HAP-1 (cell line): Measurements from ENCODE around the gene TEX10.

Experiments used
- DNase-seq, 2 experiments: peaks; one replicate each; pipeline ENCODE4 v3.0.0-alpha.2; 2016 to 2020; ENCODE audit warnings: low spot score in 2 of 2
- H3K27me3 ChIP-seq: fragments of 250-450 bp; sonication (Bioruptor Pico); 2 replicates; pipeline ENCODE4 v1.5.1; 2020; ENCODE audit warnings: low read depth, mild to moderate bottlenecking, moderate library complexity
- H3K36me3 ChIP-seq: fragments of 250-450 bp; sonication (Bioruptor Pico); replicated peaks from 2 replicates; pipeline ENCODE4 v1.5.1; 2020; ENCODE audit warnings: mild to moderate bottlenecking
- H3K4me1 ChIP-seq: fragments of 250-450 bp; sonication (Bioruptor Pico); 2 replicates; pipeline ENCODE4 v1.5.1; 2020; ENCODE audit warnings: mild to moderate bottlenecking
- H3K4me3 ChIP-seq: fragments of 250-450 bp; sonication (Bioruptor Pico); 2 replicates; pipeline ENCODE4 v1.5.1; 2020; ENCODE audit warnings: mild to moderate bottlenecking, moderate library complexity
- H3K9me3 ChIP-seq: fragments of 250-450 bp; sonication (Bioruptor Pico); 2 replicates; pipeline ENCODE4 v1.5.1; 2020; ENCODE audit warnings: mild to moderate bottlenecking, moderate library complexity
- in situ Hi-C: fragments of 300-500 bp; cut with MboI; formaldehyde crosslinking; loops from 3 replicates; pipeline ENCODE4 v1.14.3; 2020; ENCODE audit warnings: low sequenced_read_pairs, inconsistent platforms, mixed read lengths

Gene TEX10

DNA sequence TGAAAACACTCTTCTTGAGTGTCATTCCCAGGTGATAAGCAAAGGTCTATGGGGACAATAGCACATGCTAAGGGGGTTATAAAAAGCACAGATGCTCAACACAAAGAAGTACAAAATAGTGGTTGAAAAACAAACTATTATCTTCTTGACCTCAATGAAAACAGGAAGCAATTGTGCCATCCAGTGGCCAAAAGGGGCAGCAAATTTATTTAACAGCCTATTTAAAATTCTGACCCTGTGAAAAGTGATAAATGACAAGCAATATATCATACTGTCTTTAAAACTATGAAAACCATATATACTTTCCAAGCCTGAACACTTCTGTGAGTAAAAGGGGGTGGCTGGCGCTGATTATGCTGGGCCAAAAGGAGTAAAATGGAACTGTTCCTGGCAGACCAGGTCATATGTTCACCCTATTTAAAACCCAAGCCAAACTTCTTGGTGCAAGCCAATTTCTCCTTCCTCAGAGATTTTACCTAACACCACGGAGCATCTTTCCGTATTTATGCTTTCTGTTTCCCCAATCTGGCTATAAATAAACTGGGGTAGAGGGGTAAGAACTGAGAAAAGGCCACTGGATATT, 29.7 kb downstream of the TEX10 start:
- Histone ChIP-seq H3K4me3 (no peak overlapping the region), H3K9me3 (no peaks in the 10 kb centered on the region), H3K4me1 (no peaks in the 10 kb centered on the region), H3K36me3 (peaks cover 56% of the 10 kb centered on the region), H3K27me3 (no peaks in the 10 kb centered on the region)
- DNase-seq, result peak; percentile 34 to 54
- in situ Hi-C loops, result loop anchor here (25.0 kb wide), 1 partner anchor 511 kb away; the partner anchor contains the start of gene NR4A3

DNA sequence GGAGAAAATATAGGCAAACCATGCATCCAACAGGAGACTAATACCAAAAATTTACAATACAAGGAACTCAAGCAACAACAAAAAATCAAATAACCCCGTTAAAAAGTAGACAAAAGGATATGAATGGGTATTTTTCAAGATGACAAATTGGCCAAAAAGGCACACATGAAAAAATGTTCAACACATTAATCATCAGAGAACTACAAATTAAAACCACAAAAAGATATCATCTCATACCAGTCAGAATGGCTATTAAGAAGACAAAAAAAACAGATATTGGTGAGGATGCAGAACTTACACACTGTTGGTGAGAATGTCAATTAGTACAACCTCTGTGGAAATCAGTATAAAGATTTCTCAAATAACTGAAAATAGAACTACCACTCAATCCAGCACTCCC, 35.0 kb downstream of the TEX10 start:
- H3K4me3 ChIP-seq, result no peak overlapping the region
- DNase-seq, result no peak
- in situ Hi-C loops, result loop anchor here (25.0 kb wide), 1 partner anchor 505 kb away; the partner anchor contains the start of gene NR4A3
- H3K36me3 ChIP-seq, result peaks cover 63% of the 10 kb centered on the region
- H3K4me1 ChIP-seq, result no peaks in the 10 kb centered on the region
- no peaks in the 10 kb centered on the region for H3K9me3 ChIP-seq
- no peaks in the 10 kb centered on the region for H3K27me3 ChIP-seq

DNA sequence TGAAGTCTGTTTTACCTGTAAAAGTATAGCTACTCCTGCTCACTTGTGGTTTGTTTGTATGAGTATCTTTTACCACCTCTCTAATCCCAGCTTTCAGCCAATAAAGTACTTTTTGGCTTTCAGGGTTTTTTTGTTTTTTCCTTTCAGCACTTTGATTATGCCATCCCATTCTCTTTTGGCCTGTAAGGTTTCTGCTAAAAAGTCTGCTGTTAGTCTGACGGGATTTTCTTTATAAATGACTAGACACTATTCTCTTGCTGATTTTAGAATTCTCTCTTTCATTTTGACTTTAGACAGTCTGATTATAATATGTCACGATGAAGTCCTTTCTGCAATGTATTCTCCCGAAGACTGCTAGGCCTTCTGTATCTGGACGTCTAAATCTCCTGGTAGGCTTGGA, 37.2 kb downstream of the TEX10 start:
- H3K9me3 ChIP-seq, result no peaks in the 10 kb centered on the region
- in situ Hi-C loops, result loop anchor here (25.0 kb wide), 1 partner anchor 503 kb away; the partner anchor contains the start of gene NR4A3
- H3K4me3 ChIP-seq, result no peak overlapping the region
- H3K4me1 ChIP-seq, result no peaks in the 10 kb centered on the region
- DNase-seq, result no peak
- peaks cover 59% of the 10 kb centered on the region for H3K36me3 ChIP-seq
- no peaks in the 10 kb centered on the region for H3K27me3 ChIP-seq

DNA sequence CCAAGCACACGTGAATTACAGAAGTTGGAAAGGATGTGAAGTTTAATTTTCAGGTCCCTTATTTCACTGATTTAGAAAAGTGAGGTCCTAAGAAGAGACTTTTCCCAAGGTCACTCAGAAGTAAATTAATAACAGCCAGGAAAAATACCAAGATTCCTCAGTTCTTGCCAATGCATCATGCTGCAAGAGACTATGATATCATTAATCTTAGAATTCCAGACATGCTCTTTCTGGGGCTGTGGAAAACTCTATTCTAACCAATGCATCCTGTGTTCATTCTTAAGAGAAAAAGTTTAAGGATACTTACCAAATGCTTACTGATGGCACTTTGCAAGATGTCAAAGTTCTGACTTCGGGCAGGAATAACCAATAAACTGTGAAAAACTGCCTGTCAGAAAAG, 42.8 kb downstream of the TEX10 start:
- DNase-seq, result no peak
- Histone ChIP-seq H3K4me1 (no peaks in the 10 kb centered on the region), H3K9me3 (no peaks in the 10 kb centered on the region), H3K4me3 (no peak overlapping the region), H3K36me3 (peaks cover 47% of the 10 kb centered on the region), H3K27me3 (no peaks in the 10 kb centered on the region)
- in situ Hi-C loops, result loop anchor here (25.0 kb wide), 1 partner anchor 498 kb away; the partner anchor contains the start of gene NR4A3

DNA sequence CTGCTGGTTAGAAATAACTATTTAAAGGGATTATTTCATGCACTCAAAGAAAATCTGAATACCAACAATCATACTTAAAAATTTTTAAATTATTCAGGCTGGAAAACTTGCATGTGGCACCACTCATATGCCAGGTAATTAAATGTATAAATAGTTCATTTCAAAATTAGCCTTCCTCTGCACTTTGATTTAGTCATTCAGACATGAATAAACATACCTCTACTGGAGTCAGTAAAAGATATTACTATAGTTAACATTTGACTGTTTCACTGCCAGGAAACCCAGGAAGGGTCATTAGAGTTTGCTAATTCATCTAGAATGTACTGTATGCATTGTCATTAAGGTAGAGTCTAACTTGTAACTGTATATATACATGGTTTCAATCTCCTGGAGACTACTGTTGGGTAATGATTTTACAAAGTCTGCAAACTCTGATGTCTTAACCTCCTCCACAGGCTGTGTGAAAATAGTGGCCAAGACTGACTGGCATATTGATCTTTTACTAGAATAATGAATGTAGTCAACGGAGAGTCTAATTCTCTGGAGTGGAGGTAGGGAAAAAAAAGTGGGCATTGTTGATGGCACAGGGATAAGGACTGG, 43.7 kb downstream of the TEX10 start:
- Histone ChIP-seq H3K9me3 (no peaks in the 10 kb centered on the region), H3K27me3 (no peaks in the 10 kb centered on the region), H3K4me3 (no peak overlapping the region), H3K4me1 (no peaks in the 10 kb centered on the region), H3K36me3 (peaks cover 46% of the 10 kb centered on the region)
- no peak for DNase-seq
- in situ Hi-C loops, result loop anchor here (25.0 kb wide), 1 partner anchor 497 kb away; the partner anchor contains the start of gene NR4A3

DNA sequence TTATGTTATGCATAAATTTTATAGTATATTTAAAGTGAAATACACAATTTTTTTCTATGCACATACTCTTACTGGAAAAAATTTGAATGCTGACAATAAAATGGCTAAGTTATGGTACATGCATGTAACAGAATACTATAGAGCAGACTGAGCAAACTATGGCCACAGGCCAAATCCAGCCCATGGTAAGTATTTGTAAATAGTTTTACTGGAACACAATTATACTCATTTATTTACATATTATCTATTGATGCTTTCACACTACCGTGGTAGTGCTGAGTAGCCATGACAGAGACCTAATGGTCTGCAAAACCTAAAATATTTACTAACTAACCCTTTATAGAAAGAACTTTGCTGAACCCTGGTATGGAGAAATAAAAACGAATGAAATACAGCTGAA, 45.7 kb downstream of the TEX10 start:
- Histone ChIP-seq H3K9me3 (no peaks in the 10 kb centered on the region), H3K36me3 (peaks cover 58% of the 10 kb centered on the region), H3K4me1 (no peaks in the 10 kb centered on the region), H3K27me3 (no peaks in the 10 kb centered on the region), H3K4me3 (no peak overlapping the region)
- DNase-seq, result no peak
- in situ Hi-C loops, result loop anchor here (25.0 kb wide), 1 partner anchor 495 kb away; the partner anchor contains the start of gene NR4A3

DNA sequence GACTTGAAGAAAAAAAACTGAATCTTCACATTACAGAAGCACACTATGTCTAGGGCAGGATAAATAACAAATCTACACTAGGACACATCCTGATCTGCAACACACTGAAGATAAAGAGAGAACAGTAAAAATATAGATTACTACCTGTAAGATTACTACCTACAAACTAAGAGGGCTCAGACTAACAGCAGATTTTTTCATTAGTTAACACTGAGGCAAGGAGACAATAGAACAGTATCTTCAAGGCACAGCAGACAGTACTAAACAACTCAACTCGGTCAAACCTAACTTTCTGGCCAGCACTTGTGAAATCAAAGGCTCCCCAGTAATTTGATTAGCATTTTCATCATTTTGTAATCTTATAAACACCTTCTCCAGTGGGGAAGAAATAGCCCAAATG, 46.5 kb downstream of the TEX10 start:
- in situ Hi-C loops, result loop anchor here (25.0 kb wide), 1 partner anchor 494 kb away; the partner anchor contains the start of gene NR4A3
- Histone ChIP-seq H3K27me3 (no peaks in the 10 kb centered on the region), H3K36me3 (peaks cover 65% of the 10 kb centered on the region), H3K9me3 (no peaks in the 10 kb centered on the region), H3K4me3 (no peak overlapping the region), H3K4me1 (no peaks in the 10 kb centered on the region)
- no peak for DNase-seq

DNA sequence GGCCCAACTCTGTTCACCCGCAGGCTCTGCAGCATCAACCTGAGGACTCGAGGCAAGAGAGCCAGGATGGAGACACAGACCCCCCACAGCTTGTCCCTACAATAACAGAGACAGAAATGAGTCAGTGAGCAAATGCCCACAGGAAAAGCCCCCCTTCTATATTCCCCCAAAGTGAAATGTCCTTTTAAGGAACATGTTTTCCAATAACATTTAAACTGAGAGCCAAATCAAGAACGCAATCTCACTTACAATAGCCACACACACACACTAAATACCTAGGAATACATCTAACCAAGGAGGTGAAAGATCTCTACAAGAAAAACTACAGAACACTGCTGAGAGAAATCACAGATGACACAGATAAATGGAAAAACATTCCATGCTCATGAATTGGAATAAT, 49.0 kb downstream of the TEX10 start:
- in situ Hi-C loops, result loop anchor here (25.0 kb wide), 1 partner anchor 491 kb away; the partner anchor contains the start of gene NR4A3
- Histone ChIP-seq H3K36me3 (peaks cover 66% of the 10 kb centered on the region), H3K4me3 (no peak overlapping the region), H3K27me3 (no peaks in the 10 kb centered on the region), H3K9me3 (no peaks in the 10 kb centered on the region), H3K4me1 (no peaks in the 10 kb centered on the region)
- no peak for DNase-seq

DNA sequence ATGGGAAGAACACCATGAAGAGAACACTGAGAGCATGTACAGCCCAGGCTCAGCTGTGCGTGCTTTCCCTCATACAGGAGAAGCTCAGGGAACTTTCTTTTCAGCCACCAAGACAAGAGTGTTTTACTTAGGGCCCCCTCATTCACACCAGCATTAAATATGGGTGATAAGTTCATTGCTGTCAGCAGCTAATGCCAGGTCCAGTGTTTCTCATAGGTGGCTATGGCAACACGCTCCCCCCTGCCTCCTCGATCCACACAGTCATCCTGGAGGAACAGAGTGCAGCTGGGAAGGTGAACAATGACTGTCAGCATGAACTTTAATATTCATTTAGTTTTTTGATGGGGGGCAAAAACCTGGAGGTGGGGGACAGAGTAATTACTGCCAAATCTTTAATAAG, 54.4 kb downstream of the TEX10 start:
- in situ Hi-C loops, result no loop called here
- peaks cover 73% of the 10 kb centered on the region for H3K36me3 ChIP-seq
- no peak for DNase-seq

DNA sequence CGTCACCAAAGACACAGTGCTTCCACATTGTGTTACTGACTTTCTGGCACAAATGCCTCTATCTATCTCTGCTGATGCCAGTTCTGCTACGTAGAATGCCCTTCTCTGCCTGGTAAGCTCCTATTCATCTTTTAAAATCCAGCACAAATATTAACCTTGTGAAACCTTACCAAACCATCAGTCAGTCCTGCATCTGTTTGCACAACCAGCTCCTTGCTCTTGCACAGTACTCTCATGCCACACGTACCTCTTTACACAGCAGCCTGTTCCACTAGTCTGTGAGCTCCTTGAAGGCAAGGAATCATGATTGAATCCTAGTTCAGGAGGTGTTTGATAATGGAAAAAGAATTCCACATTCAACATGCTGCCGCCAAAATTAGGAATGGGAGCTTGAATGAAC, 56.3 kb downstream of the TEX10 start:
- Histone ChIP-seq H3K9me3 (no peaks in the 10 kb centered on the region), H3K4me1 (no peaks in the 10 kb centered on the region), H3K4me3 (no peak overlapping the region), H3K36me3 (peaks cover 55% of the 10 kb centered on the region), H3K27me3 (no peaks in the 10 kb centered on the region)
- DNase-seq, result no peak
- in situ Hi-C loops, result no loop called here

More for the DNA sequence above, 54.4 kb downstream of the TEX10 start:
- Histone ChIP-seq H3K4me1 (no peaks in the 10 kb centered on the region), H3K27me3 (no peaks in the 10 kb centered on the region), H3K9me3 (no peaks in the 10 kb centered on the region), H3K4me3 (no peak overlapping the region)

DNA sequence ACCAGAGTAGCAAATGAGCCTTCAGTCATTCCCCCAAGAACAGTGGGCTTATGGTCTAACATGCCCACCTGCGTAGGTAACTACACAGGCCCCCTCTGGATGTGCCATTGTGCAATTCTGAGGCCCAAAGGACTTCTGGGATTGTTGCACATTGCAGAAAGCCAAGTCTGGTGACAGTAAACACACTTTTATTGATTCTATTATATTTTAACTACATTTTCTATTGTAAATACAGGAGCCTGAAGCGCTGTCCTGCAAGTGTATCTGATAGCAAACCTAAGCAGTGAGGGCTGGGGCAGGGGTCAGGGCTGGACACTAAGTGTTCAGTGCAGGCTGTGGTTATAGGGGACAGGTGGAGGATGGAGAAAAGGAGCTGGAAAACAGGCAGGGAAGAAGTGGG, 57.5 kb downstream of the TEX10 start:
- H3K36me3 ChIP-seq, result peaks cover 45% of the 10 kb centered on the region
- H3K4me3 ChIP-seq, result no peak overlapping the region
- no peak for DNase-seq
- no peaks in the 10 kb centered on the region for H3K9me3 ChIP-seq
- no peaks in the 10 kb centered on the region for H3K27me3 ChIP-seq
- in situ Hi-C loops, result no loop called here
- no peaks in the 10 kb centered on the region for H3K4me1 ChIP-seq

DNA sequence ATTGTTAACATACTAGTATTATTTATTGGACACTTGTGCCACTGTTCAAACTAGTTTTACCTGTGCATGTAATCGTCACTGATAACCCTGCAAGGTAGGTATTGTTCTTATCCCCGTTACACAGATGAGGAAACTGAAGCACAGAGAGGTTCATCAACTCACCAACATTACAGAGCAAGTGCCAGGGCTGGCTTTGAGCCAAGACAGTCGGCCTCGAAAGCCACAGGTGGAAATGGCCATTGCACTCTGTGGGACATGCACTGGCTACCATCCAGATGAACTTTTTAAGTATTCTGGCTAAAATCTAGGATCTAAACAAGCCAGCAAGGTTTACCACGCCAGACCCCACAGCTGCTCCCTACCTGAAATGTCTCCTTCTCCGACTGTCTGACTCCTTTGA, 57.9 kb downstream of the TEX10 start:
- in situ Hi-C loops, result no loop called here
- Histone ChIP-seq H3K4me3 (no peak overlapping the region), H3K9me3 (no peaks in the 10 kb centered on the region), H3K36me3 (peaks cover 41% of the 10 kb centered on the region), H3K27me3 (no peaks in the 10 kb centered on the region), H3K4me1 (no peaks in the 10 kb centered on the region)
- no peak for DNase-seq

DNA sequence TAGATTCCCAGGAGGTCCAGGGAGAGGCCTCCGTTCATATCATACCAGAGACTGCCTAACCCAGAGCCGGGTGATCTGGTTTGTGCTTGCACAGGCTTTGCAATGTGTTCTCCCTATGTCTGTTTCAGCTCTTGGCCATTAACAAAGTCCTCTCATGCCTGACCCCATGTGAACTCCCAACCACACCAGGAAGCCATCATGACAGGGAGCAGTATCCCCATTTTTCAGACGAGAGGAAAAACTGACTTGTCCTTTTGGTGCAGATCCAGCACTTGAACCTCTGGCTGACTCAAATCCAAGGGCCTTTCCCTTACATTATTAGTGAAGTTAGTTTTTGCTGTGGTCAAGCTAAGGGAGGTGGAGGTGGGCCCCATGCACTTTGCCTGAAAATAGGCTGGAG, 58.4 kb downstream of the TEX10 start:
- H3K4me1 ChIP-seq, result no peaks in the 10 kb centered on the region
- in situ Hi-C loops, result no loop called here
- no peak for DNase-seq
- no peaks in the 10 kb centered on the region for H3K9me3 ChIP-seq
- H3K36me3 ChIP-seq, result peaks cover 38% of the 10 kb centered on the region
- H3K4me3 ChIP-seq, result no peak overlapping the region
- no peaks in the 10 kb centered on the region for H3K27me3 ChIP-seq

DNA sequence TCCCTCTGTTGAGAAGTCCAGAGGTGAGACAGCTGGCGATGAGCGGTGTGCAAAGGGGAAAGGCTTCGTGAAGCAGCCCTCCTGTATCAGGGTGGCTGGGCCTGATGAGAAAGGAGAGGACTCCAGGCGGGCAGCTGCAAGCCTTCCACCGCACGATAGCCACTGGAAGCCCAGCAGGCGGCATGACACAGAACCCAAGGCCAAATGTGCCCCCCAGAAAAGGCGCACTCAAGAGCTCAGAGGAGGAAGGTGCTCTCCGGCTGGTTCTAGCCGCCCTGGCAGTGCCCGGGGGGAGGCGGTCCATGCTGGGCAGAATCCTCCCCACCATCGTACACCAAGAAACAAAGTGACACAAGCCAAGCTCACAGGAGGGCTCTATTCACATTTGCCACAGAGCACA, 60.3 kb downstream of the TEX10 start:
- Histone ChIP-seq H3K4me1 (no peaks in the 10 kb centered on the region), H3K27me3 (no peaks in the 10 kb centered on the region), H3K36me3 (peaks cover 26% of the 10 kb centered on the region), H3K4me3 (no peak overlapping the region), H3K9me3 (no peaks in the 10 kb centered on the region)
- in situ Hi-C loops, result no loop called here
- DNase-seq, result no peak
